HG02588 (cell line): ENCODE measurements around the gene USP8.
"Not testable (repeated sequence)": the region's sequence is repeated elsewhere in the genome, so short reads cannot be mapped to it uniquely, and the experiment has no call there.

ENCODE experiments used
- ATAC-seq: cut with Tn5 transposase; IDR thresholded peaks from one replicate; pipeline ENCODE4 v1.9.1; 2021; ENCODE audit warnings: mild to moderate bottlenecking, moderate library complexity; ENCODE audit not compliant: unreplicated experiment

USP8 gene

GRCh38 chr15:50424066-50424890 lies at the start of gene USP8:
TSS of gene USP8 (plus strand) at chr15:50424405. CDS start at chr15:50439074, 14,669 bp downstream.
- peak; percentile 90 for ATAC-seq

GRCh38 chr15:50377867-50378751 lies 46.1 kb upstream of the USP8 start:
- ATAC-seq = peak; percentile 99

DNA sequence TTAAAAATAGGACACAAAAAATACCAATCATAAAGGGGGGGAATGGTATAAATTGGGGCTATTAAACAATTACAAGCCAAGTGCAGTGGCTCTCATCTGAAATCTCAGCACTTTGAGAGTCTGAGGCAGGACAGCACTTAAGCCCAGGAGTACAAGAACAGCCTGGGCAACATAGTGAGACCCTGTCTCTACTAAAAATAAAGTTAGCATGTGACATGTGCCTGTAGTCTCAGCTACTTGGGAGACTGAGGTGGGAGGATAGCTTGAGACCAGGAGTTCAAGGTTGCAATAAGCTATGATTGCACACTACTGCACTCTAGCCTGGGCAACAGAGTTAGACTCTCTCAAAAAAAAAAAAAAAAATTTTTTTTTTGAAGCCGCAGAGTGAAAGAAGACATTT lies 45.4 kb upstream of the USP8 start:
- ATAC-seq = no peak

GRCh38 chr15:50379413-50379812 lies 44.8 kb upstream of the USP8 start:
- not testable (repeated sequence) for ATAC-seq

GRCh38 chr15:50380089-50380488 lies 44.1 kb upstream of the USP8 start:
- ATAC-seq = no peak

DNA sequence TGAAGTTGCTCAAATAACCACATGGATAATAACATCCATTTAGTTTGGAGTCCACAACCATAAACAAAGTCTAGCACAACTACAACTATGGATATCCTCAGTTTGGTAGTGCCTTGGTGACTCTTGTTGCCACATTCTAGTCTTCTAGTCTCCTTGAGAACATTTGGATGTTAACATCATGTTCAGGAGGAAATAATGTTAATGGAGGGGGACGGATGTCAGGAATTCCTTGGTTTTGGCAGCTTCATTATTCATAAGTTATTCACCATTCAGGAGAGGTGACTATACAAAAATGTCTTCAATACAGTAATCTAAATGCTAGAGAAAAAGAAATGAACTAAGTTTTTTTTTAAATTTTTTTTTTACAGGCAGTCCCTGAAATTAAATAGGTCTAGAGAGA lies 42.8 kb upstream of the USP8 start:
- ATAC-seq = no peak

DNA sequence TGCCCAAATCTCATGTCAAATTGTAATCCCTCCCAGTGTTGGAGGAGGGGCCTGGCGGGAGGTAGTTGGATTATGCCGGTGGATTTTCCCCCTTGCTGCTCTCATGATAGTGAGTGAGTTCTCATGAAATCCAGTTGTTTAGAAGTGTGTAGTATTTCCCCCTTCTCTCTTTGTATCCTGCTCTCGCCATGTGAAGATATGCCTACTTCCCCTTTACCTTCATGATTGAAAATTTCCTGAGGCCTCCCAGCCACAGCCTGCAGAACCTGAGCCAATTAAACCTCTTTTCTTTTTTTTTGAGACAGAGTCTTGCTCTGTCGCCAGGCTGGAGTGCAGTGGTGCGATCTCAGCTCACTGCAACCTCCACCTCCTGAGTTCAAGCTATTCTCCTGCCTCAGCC lies 41.8 kb upstream of the USP8 start:
- ATAC-seq = not testable (repeated sequence)

GRCh38 chr15:50390554-50391264 lies 33.5 kb upstream of the USP8 start:
- ATAC-seq = peak; percentile 75

GRCh38 chr15:50391561-50391960 lies 32.6 kb upstream of the USP8 start:
- not testable (repeated sequence) for ATAC-seq

GRCh38 chr15:50411870-50412269 lies 12.3 kb upstream of the USP8 start:
- ATAC-seq = no peak

DNA sequence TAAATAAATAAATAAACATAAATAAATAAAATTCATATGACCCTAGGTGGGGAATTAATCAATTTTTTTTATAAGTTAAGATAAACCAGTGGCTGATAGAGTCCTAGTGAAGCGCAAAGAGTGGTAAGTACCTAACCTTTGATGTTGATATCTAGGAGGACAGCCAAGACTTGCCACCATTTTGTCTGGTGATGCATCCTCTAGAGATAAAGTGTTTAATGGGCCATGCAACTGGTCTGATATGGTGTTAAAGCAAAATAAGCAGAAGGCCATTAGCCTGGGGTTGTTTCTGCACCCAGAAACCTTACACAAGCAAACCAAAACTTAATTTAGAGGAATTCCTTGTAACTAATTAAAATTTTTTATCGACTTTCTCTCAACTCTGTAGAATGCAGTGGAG lies 9.6 kb upstream of the USP8 start:
- no peak for ATAC-seq

DNA sequence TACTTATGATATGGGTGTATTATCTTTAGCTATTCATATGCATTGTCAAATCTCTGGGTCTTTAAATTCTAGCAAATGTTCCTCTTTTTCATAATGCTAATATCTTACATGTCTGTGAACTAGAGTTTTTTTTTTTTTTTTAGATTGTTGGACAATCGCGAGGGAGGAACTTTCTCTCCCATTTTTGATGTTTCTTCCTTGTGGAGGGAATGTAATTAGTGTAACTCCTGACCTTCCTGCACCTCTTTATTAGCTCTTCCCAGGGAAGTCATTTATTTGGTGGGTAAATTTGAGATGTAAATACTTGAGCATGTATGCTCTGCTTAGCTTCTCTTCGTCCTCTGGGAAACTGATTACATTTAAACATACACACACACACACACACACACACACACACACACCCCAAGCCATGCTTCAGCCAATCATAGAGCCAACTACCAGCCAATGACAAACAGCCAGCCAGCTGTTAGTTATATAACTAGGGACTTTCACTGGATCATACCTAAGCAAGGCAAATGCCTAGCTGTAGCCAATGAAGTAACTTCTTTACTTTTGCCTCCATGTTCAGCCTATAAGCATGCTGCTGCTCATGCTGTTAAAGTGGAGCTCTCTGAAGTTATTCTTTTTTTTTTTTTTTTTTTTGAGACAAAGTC lies 8.3 kb upstream of the USP8 start:
- ATAC-seq = no peak

- ATAC-seq = no peak
Measured at GRCh38 chr15:50416890-50417289, 7.3 kb upstream of the USP8 start.

- no peak for ATAC-seq
Measured at GRCh38 chr15:50418041-50418583, 6.1 kb upstream of the USP8 start.

DNA sequence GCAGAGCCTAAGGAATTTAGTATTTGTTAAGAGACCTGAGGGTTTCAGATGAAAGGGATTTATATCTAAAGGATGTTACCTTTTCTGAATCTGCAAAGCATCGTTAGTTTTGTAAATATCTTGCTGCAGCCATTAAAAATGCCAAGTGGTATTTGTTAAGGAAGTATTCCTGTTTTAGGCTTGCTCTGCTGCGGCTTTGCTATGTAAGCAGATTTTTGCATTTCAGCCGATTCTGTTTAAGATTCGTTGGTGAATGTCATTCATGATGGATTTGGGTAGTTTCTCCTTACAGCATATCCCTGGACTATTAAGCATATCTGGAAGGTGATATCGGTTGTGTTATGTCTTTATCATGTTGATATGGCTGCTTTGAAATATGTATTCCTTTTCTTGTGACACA lies 1.0 kb downstream of the USP8 start:
- no peak for ATAC-seq

- not testable (repeated sequence) for ATAC-seq
Measured at GRCh38 chr15:50425678-50426246, 1.6 kb downstream of the USP8 start.

DNA sequence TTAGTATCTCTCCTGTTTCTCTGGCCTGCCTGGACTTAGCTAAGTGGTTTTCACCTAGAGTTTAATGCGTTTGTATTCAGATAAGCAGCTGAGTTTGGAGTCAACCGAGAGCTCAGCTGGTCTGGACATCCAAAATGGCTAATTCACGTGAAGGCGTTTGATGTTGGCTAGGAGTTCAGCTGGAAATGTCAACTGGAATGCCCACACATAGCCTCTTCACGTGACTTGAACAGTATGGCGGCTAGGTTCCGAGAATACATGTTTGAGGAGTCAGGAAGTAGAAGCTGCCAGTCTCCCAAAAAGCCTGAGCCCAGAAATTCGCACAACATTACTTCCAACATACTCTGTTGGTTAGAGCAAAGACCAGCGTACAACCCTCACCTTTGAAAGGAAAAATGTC lies 2.2 kb downstream of the USP8 start:
- ATAC-seq = no peak

DNA sequence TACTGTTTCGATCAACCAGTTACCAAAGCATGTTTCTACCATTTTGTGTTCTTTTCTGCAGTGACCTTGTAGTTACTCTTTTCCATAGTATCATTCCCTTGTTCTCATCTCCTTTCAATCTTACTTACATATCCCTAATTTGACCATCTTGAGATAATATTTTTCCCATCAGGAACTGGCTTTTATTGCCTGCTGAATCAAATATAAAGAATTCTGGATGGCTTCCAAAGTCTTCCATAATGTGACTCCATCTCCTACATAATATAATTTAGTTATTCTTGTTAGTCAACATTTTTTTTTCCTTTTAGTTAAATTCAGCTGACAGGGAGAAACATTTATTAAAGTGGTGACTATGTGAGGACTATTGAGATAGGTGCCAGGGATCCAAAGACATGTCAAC lies 7.0 kb downstream of the USP8 start:
- no peak for ATAC-seq

DNA sequence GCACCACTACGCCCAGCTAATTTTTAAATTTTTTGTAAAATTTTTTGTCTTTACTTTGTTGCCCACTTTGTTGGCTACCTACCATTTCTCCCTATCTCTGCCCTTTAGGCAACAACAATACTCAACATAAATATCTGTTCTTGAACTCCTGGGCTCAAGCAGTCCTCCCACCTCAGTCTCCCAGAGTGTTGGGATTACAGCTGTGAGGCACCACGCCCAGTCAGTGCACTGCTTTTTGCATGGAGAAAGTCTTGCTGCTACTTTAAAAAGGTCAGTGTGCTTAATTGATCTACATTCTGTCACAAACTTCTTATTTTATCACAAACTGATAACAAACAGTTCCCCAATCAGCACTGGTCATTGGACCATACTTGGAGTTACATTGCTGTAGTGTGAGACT lies 8.0 kb downstream of the USP8 start:
- no peak for ATAC-seq

- ATAC-seq = no peak
Measured at GRCh38 chr15:50435772-50436171, 11.6 kb downstream of the USP8 start.
